Calu3 (cell line): ENCODE data around the gene MRPS2. TPM values are rescaled to one million over a fixed set of nuclear protein-coding genes. Genes with fewer than 3 reads are reported as not detected.

Experiments used
- BruUV-seq: library from RNA; stranded (reverse); fragments of 400-500 nt; replicated peaks from 2 replicates; lab custom pipeline; 2021; lab: Mats Ljungman, UMichigan
- CTCF ChIA-PET: fragments of 300-600 bp; sonication (Branson Sonifier 250); formaldehyde crosslinking; loops from one replicate; lab custom pipeline; 2022; ENCODE audit warnings: antibody characterized with exemption; lab: Charles Lee
- DNase-seq: peaks from one replicate; pipeline ENCODE4 v3.0.0; 2022
- H3K27ac Mint-ChIP-seq: one replicate; pipeline ENCODE4 v1.8.0; 2022; ENCODE audit warnings: mixed read lengths; ENCODE audit not compliant: unreplicated experiment
- H3K27me3 Mint-ChIP-seq: one replicate; pipeline ENCODE4 v1.8.0; 2022; ENCODE audit warnings: mixed read lengths; ENCODE audit not compliant: unreplicated experiment
- H3K36me3 Mint-ChIP-seq: one replicate; pipeline ENCODE4 v1.8.0; 2022; ENCODE audit warnings: mild to moderate bottlenecking, moderate library complexity, mixed read lengths; ENCODE audit not compliant: insufficient read depth, unreplicated experiment
- H3K4me1 Mint-ChIP-seq: one replicate; pipeline ENCODE4 v1.8.0; 2022; ENCODE audit warnings: mild to moderate bottlenecking, low read depth, mixed read lengths; ENCODE audit not compliant: unreplicated experiment
- H3K4me3 Mint-ChIP-seq: one replicate; pipeline ENCODE4 v1.8.0; 2022; ENCODE audit warnings: mild to moderate bottlenecking, low read depth, moderate library complexity, mixed read lengths; ENCODE audit not compliant: unreplicated experiment
- H3K9me3 Mint-ChIP-seq: one replicate; pipeline ENCODE4 v1.8.0; 2022; ENCODE audit warnings: low read depth, mixed read lengths; ENCODE audit not compliant: unreplicated experiment
- CTCF ChIP-seq: fragments of 200-600 bp; IDR thresholded peaks from one replicate; pipeline ENCODE4 v1.8.0; 2022; ENCODE audit warnings: antibody characterized with exemption; ENCODE audit not compliant: unreplicated experiment
- intact Hi-C: fragments of 100-400 bp; cut with micrococcal nuclease; formaldehyde crosslinking; loops from one replicate; pipeline ENCODE4 v1.10.0; 2022; ENCODE audit not compliant: unreplicated experiment
- total RNA-seq: library from RNA; stranded (reverse); gene quantifications from 2 replicates; pipeline ENCODE4 v1.2.3, GENCODE V29; 2022

The MRPS2 gene
- total RNA-seq, 1 experiment from 2014 or later: 31.9 TPM

GRCh38 chr9:135523521-135524129 is 23.1 kb downstream of the MRPS2 start:
- H3K4me3 Mint-ChIP-seq: no peak overlapping the region
- CTCF ChIA-PET: no interaction called here
- no peaks in the 10 kb centered on the region for H3K9me3 Mint-ChIP-seq
- H3K27me3 Mint-ChIP-seq: peaks cover 28% of the 10 kb centered on the region
- H3K4me1 Mint-ChIP-seq: no peaks in the 10 kb centered on the region
- intact Hi-C loops: no loop called here
- DNase-seq: no peak
- BruUV-seq: no TSS peak
- no peak for TF ChIP-seq CTCF
- no peak overlapping the region for H3K27ac Mint-ChIP-seq
- no peaks in the 10 kb centered on the region for H3K36me3 Mint-ChIP-seq

GRCh38 chr9:135524130-135524861 is 23.8 kb downstream of the MRPS2 start:
- H3K4me1 Mint-ChIP-seq: no peaks in the 10 kb centered on the region
- peaks cover 28% of the 10 kb centered on the region for H3K27me3 Mint-ChIP-seq
- H3K9me3 Mint-ChIP-seq: no peaks in the 10 kb centered on the region
- no peaks in the 10 kb centered on the region for H3K36me3 Mint-ChIP-seq
- intact Hi-C loops: no loop called here
- H3K4me3 Mint-ChIP-seq: no peak overlapping the region
- TF ChIP-seq CTCF: no peak
- no peak for DNase-seq
- no peak overlapping the region for H3K27ac Mint-ChIP-seq
- CTCF ChIA-PET: no interaction called here
- no TSS peak for BruUV-seq

- H3K4me3 Mint-ChIP-seq: no peak overlapping the region
- no TSS peak for BruUV-seq
- DNase-seq: no peak
- intact Hi-C loops: no loop called here
- H3K27ac Mint-ChIP-seq: no peak overlapping the region
- peaks cover 28% of the 10 kb centered on the region for H3K27me3 Mint-ChIP-seq
- H3K9me3 Mint-ChIP-seq: no peaks in the 10 kb centered on the region
- CTCF ChIA-PET: interaction anchor here (0.7 kb wide), 1 partner anchor 84 kb away, joined by 4 read pairs; no protein-coding TSS in a partner anchor
- no peaks in the 10 kb centered on the region for H3K36me3 Mint-ChIP-seq
- no peak for TF ChIP-seq CTCF
- no peaks in the 10 kb centered on the region for H3K4me1 Mint-ChIP-seq
These were observed 25.0 kb downstream of the MRPS2 start for GRCh38 chr9:135525241-135526088.

- intact Hi-C loops: no loop called here
- Mint-ChIP-seq H3K9me3 (no peaks in the 10 kb centered on the region), H3K27me3 (peaks cover 25% of the 10 kb centered on the region), H3K27ac (no peak overlapping the region), H3K4me3 (no peak overlapping the region), H3K4me1 (no peaks in the 10 kb centered on the region), H3K36me3 (no peaks in the 10 kb centered on the region)
- CTCF ChIA-PET: interaction anchor here (0.6 to 0.7 kb wide), 2 partner anchors 63 to 84 kb away, joined by 4 to 11 read pairs; no protein-coding TSS in a partner anchor
- TF ChIP-seq CTCF: no peak
- no TSS peak for BruUV-seq
- no peak for DNase-seq
These were observed 25.7 kb downstream of the MRPS2 start for GRCh38 chr9:135526089-135526729.
